Forelimb muscle (tissue), 1 donor: ENCODE measurements around the gene WASF2. TPM values are rescaled to one million over a fixed set of nuclear protein-coding genes. Genes with fewer than 3 reads are reported as not detected.
"Not testable (repeated sequence)": the region's sequence is repeated elsewhere in the genome, so short reads cannot be mapped to it uniquely, and the experiment has no call there.

ENCODE experiments used
- DNase-seq: peaks from one replicate; pipeline ENCODE4 v3.0.0-alpha.2; 2013; ENCODE audit warnings: low read depth
- polyA plus RNA-seq: library from polyadenylated mRNA; unstranded; fragments of 120-200 nt; gene quantifications from one replicate; pipeline ENCODE4 v1.2.1, GENCODE V29; 2013; ENCODE audit not compliant: insufficient read length

Gene WASF2, protein sequence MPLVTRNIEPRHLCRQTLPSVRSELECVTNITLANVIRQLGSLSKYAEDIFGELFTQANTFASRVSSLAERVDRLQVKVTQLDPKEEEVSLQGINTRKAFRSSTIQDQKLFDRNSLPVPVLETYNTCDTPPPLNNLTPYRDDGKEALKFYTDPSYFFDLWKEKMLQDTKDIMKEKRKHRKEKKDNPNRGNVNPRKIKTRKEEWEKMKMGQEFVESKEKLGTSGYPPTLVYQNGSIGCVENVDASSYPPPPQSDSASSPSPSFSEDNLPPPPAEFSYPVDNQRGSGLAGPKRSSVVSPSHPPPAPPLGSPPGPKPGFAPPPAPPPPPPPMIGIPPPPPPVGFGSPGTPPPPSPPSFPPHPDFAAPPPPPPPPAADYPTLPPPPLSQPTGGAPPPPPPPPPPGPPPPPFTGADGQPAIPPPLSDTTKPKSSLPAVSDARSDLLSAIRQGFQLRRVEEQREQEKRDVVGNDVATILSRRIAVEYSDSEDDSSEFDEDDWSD
- polyA plus RNA-seq: 66.3 TPM

DNA sequence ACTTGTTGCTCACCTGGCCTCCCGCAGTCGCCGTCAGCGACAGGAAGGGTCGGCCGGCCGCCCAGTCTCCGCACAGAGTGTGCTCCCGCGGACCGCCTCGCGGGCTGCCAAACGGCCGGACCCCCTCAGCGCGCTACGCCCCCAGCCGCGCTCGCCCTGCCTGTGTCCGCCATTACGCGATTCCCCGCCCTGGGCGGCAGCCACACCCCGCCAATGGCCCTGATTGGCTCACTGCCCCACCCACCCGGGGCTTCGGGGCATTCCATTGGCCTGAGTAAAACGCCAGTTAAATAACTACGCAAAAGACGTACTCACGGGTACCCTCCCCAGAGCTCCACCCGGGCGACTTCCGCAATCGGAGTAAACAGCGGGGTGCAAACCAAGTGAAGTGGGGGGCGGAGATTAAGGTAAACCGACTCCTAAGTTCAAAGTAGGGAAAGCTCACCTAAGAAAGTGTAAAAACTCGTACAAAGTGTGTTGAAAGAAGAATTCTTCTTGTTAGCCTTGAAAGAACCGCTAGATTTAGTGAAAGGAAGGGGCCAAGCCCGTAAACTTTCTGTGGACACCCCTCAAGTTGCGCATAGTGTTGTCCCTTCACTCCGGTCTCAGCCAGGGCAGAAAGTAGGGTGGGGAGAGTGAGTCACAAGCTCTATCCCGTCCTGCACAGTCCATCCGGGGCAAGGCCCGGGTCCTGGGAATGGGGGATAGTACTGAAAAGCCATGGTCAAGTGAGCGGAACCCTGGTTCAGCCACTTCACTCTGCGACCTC, at the start of gene WASF2:
WASF2 (minus strand) TSS at position 195 of the 769 bp plus-strand sequence. CDS start 61,277 bp downstream, outside the sequence.
- peak; percentile 95 for DNase-seq

DNA sequence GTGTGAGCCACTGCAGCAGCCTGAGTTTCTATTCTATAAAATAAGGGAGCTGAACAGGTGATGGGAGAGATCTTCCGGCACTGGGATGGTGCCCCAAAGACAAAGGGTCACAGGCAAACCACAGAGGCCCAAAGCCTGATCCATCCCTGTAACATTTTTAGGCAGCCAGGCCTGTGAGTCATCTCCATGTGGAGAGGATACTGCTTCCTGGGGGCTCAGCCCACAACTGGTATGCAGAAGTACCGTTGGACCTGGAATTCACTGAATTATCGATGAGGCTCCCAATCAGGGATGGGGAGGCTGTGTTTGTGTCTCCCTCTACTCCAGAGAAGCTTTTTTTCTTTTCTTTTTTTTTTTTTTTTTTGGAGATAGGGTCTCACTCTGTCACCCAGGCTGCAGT, 48.8 kb upstream of the WASF2 start:
- no peak for DNase-seq

DNA sequence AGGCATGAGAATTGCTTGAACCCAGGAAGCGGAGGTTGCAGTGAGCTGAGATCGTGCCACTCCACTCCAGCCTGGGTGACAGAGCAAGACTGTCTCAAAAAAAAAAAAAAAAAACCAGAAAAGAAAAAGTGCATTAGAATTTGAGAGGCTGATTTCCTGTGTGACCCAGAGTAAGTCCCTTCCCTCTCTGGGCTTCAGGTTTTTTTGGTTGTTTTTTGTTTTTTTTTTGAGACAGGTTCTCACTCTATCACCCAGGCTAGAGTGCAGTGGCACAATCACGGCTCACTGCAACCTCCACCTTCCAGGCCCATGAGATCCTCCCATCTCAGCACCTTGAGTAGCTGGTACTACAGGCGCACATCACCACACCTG, 48.3 kb upstream of the WASF2 start:
- DNase-seq: not testable (repeated sequence)

DNA sequence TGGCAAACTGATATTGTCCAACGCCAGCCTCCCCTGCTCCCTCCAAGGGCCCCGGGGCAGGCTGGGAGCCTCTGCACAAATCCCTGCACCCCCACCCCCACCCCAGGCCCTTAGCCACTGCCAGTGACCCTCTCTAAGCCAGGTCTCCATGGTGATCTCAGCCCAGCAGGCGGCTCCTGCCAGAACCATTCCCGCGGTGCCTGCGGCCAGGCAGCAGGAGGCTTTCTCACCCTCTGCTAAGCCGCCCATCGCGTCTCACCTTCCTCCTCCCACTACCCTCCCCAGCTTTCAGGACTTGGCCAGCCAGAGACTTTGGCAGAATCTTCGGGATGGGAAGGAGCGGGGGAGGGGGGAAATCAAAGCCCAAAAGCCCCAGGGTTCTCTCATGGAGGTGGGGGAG, 46.8 kb upstream of the WASF2 start:
- DNase-seq: no peak

DNA sequence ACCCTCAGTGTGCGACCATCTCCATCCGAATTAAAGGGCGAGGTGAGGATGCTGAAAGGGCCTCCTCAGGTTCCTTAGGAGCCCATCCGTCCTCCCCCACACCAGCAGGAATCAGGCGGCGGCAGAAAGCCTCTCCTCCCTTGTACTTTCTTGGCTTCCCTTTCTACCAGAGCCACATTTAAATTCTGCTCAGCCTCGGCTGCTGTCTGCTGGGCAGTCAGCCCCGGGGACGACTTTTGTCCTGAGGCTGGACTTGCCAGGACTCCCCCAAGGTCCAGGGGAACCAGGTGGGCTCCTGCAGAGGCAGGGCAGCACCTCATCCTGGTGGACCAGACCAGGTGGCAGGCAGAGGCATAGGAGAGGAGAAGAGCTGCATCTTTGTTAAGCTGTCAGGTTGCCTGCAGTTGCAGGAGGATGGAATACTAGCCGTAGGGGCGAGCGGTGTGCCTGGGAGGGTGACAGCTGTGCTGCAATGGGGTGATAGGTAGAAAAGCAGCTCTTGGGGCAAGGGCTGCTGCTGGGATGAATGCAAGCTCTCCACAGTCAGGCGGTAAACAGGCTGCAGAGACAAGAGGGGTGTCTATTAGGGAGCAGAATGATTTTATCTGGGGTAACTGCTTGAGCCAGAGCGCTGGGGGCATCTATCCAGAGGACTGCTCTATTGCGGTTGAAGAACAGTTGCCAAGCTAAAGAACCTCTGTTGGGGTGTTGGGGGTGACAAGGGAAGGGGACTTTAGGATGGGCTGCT, 46.2 kb upstream of the WASF2 start:
- DNase-seq: no peak

DNA sequence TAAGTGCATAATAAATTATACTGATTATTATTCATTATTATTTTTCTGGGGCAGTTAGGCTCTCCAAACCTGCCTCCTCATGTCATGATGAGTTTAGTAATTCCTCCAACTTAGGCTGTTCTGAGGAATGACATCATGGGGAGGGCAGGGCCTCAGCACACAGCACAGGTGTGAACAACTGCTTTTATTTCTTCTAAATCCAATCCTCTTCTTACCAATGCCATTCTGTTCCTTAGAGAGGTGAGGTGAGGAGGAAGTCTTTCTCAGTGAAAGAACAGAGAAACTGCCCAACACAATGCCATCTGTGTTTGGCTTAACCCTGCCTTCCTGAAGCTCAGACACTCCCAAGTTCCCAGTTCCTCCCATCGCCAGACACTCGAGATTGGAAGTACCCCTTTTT, 45.4 kb upstream of the WASF2 start:
- no peak for DNase-seq

DNA sequence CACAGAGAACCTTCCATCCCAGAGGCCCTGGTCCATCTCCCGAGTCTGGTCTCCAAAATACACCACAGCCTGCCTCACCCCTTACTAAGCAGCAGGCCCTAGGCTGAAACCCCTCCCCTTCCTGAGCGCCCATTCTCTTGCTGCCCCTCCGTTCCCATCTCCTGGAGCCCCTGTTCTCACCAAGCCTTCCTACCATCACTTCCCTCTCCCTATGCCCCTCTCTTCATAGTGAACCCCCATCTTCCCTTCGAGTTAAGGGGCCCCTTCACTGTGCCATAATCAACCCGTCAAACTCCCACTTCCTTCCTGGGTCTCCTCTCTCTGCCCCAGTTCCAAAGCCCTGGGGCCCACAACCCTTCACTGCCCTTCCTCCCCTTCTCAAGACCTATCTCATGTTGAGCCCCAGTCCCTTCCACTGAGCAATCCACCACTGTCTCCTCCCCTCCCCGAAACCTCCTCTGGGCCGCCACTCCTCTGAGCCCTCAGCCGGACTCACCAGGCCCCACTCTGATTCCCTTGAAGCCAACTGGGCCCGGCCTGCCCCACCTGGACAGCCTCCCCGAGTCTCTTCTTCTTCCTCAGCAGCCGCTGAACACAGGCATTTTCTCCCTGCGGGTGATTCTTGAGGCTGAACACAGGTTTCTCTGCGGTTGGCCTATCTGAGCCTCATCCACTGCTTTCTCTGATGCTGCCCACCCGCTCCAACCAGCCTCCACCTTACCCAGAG, 42.2 kb upstream of the WASF2 start:
- DNase-seq: no peak

DNA sequence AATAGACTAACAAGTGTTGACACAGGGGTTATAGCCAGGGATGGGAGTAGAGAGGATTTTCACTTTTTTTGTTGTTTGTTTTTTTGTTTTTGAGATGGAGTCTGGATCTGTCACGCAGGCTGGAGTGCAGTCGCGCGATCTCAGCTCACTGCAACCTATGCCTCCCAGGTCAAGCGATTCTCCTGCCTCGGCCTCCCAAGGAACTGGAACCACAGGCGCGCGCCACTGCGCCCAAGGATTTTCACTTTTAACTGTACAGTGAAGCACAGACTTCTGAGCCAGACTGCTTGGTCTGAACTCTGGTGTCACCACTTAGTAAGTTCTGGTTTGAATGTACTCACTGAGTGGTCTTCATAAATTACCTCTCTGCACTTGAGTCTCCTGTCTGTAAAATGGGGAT, 40.2 kb upstream of the WASF2 start:
- no peak for DNase-seq

DNA sequence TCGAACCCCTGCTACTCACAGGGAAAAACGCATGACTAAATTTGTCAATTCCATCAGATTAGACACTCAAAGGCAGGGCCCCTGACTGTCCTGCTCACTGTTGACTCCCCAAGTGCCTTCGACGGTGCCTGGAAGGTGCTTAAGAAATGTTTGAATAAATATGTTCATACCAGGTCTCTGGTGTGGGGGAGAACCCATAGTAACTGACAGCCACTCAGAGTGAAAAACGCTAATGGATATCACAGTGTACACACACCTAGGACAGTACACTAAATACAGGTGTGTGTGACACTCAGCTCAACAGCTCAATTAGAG, 39.7 kb upstream of the WASF2 start:
- DNase-seq: no peak

DNA sequence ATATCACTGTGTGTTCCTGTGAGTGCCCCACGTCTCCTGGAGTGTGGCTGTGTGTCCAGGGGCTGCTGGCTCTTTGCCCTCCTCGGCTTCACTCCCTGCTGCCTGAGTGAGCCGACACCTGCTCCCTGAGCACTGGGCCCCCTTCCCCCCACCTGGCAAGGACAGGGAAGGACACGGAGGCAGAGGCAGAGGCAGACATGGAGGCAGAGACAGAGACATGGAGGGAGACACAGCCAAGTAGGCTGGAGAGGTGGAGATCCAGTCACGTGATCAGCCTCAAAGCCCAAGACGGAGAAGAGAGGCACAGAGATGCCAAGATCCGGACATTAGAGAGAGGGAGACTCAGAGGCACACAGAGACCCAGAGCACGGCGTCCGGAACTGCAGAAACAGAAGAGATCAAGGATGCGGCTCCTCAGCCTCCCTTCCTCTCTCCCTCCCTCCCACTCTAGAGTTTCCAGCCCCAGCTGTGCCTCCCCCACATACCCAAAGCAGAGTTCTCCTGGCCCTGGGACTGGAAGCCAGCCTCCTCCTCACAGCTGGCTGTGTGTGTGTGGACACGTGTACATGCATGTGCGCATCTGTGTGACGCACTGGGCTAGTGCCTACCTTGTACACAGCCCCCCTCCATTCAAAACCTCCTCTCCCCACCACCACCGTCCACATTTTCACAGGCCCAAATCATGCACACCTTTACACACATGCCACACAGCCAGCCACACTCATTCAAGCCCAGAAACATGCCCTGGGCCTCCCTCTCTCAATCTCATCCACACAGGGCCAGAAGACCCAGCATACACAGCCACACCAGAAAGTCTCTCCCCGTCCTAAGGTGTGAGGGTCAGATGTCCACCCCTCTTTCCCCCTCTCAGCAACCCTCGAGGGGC, 39.1 kb upstream of the WASF2 start:
- peak; percentile 80 for DNase-seq

DNA sequence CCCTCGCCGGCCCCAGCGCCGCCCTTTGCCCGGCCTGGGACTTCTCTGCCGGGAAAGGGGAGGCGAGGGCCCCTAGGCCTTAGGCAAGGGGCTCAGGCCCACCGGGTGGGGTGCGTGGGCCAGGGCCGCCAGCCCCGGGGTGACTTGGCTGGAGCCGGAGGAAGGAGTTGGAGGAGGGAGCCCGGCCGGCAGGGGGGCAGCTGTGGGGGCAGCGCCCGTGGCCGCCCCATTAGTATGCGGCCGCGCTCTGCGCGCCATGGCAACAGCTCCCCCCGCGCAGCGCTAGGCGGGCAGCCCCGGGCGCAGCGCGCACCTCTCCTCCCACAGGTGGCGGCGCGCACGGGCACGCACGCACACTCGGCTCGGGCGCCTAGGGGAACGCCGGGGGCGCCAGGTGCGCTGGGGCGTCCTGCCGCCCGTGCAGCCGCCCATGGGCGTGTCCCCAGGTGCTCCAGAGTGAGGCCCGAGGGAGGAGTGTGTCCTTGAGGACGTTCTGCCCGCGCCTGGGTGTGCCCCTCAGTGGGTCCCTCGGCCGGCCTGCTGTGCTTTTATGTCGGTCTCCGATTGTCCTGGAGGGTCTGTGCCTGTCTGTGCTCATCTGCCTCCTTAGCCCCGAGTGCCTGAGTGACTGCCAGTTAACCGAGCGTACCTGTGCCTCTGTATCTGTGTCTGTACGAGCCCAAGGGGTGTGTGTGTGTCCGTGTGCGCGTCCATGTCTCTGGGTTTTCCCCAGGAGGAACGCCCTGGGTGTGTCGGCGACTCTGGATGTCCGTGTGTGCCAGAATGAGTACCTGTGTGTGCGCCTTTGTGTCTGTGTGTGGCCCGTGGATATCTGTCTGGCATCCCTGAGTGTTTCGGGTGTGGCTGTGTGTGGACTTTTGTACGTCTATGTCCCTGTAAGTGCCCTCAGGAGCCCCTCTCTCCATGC, 38.2 kb upstream of the WASF2 start:
- no peak for DNase-seq

DNA sequence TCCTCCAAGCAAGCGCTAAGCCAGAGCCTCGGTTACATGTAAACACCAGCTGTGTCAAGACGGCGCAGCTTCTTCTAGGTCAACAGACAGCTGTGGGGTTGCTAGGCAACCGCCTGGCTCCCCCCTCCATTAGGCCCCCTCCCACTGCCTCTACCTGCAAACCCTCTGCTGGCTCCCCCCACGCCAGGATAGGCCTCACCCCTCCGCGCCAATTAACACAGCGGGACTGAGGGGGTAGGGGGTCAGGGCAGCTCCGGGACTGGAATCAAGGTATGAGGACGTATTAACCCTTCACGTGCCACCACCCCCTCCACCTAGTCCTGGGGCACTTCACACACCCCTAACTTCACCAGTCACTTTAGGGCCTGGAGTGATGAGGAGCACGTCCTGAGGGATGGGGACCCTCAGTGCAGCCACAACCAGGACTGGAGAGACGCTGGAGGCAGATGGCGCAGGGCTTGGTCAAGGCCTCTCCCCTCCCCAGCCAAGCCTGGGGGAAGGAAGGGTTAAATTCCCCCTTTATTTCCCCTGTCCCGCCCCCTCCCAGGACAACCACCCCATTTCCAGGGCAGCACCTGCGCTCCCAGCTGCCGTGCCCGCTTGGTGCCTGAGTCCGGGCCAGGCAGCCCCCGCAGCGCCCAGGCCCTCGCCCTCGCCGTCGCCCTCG, 37.4 kb upstream of the WASF2 start:
- DNase-seq: peak; percentile 84

DNA sequence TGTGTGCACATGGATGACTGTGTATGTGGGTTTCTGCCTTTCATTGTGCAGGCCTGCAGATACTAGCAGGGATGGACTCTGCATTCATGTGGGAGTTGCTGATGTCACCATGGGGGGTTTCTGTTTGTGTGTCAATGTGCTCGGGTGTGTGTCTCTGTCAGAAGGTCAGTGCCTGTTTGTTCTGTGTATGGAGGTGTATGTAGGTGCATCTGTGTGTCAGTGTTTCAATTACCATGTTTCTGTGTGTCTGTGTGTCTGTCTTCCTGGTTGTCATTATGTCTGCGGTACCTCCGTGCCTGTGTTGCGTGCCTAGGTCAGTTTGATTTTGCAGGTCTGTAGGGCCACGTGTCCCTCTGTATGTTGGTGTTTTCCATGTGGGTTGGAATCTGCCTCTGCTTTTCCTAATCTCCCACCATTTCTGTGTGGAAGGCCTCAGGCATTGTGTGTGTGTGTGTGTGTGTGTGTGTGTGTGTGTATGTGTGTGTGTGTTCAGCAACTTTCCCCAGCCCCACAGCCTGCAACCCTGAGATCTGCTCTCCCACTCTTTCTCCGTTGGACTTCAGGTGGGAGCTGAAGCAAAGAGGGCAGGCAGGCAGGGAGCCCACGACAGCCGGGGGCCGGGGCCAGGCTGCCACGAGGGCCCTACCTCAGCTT, 36.7 kb upstream of the WASF2 start:
- no peak for DNase-seq

DNA sequence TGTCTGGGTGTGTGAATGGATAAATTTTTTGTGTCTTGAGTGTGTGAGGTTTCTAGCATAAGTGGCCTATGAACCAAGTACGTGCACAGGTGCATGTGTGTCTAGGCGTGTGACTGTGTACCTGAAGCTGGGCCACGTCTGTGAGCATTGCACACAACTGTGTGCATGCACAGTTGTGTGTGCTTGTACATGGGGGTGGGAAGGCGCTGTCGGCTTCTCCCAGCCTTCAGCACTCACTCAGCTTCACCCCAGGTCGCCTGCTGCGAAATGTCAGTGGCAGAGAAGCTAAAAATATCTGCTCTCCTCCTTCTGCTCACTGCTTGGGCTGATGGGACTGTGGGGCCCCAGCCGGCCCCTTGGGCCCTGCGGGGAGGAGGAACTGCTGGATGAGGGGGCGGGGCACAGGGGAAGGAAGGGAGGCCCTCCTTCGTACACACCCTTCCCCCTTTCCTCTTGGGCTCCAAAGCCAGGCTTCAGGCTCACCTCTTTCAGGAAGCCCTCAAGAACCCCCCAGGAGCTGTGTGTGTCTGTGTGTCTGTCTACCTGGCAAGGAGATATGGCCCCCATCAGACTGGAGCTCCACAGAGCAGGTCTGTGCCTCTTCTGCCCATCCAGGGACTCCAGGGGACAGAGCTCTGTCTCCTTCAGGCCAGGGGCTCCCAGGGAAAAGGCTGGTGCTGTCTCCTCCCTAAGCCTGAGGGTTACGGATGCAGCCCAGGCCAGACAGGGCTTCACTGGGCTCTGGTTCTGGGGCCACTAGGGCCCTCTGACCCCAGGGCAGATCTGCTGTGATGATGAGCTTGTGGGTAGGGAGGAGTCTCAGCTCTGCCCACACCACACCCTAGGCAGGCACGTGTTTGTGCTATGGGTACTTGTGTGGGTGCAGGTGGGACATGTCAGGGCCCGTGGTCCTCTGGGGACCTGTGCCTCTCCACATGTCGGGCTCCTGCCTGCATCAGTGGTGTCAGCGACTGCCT, 35.6 kb upstream of the WASF2 start:
- DNase-seq: no peak

DNA sequence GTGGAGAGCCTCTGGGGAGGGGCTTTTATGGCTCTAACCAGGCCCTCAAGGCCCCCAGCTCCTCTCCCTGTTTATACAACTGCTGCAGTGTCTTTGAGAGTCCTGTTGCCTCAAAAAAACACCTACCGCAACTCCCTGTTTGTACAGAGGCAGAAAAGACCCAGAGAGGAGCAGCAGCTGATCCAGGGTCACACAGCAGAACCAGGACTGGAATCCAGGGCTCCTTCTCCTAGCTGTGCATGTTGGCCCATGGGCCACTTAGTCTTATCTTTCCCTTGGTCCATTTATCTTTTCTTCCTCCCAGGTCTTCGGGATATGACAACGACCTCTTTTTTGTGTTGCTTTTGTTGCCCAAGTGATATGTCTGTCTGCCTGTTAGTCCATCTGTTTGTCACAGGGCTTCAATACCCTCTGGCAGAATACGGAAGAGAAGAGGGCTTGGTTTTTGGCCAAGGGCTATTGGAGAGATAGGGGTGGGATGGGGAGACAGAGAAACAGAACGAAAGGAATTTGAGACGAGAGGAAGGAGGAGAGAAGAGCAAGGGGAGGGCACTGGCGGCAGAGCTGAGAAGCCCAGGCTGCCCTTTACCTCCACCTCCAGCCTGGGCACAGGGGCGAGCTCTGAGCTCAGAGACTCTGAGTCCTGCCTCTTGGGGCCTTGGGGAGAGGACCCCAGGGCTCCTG, 33.5 kb upstream of the WASF2 start:
- DNase-seq: no peak
